ENCODE data around the gene POMGNT2.

POMGNT2 gene

GRCh38 chr3:43043071-43043766, 62.7 kb downstream of the POMGNT2 start:
- no peak for DNase-seq

GRCh38 chr3:43041517-43041916, 64.4 kb downstream of the POMGNT2 start:
- no peak for DNase-seq

- DNase-seq: no peak
Measured at GRCh38 chr3:43038010-43038409, 67.9 kb downstream of the POMGNT2 start.

GRCh38 chr3:43036621-43037423, 69.1 kb downstream of the POMGNT2 start:
- no peak for DNase-seq

GRCh38 chr3:43035801-43036365, 70.0 kb downstream of the POMGNT2 start:
- no peak for DNase-seq

- no peak for DNase-seq
Measured at GRCh38 chr3:43034911-43035310, 71.0 kb downstream of the POMGNT2 start.

- no peak for DNase-seq
Measured at GRCh38 chr3:43034200-43034599, 71.7 kb downstream of the POMGNT2 start.

- DNase-seq: no peak
Measured at GRCh38 chr3:43032646-43033628, 72.9 kb downstream of the POMGNT2 start.

GRCh38 chr3:43031889-43032545, 73.9 kb downstream of the POMGNT2 start:
- no peak for DNase-seq

GRCh38 chr3:43031485-43031884, 74.4 kb downstream of the POMGNT2 start:
- no peak for DNase-seq

- no peak for DNase-seq
Measured at GRCh38 chr3:43030162-43030935, 75.5 kb downstream of the POMGNT2 start.

Measured in GF-D8 (cell line).